HEK293 (cell line): Measurements from ENCODE around the gene CLEC4A.
"Not testable (repeated sequence)": the region's sequence is repeated elsewhere in the genome, so short reads cannot be mapped to it uniquely, and the experiment has no call there.

Experiments
- CTCF ChIA-PET: fragments of 350-600 bp; formaldehyde crosslinking; extraction: SDS; loops from one replicate; lab custom pipeline; 2021; ENCODE audit warnings: antibody characterized with exemption; lab: Yijun Ruan, JAX
- POLR2A ChIA-PET: fragments of 300-600 bp; formaldehyde crosslinking; extraction: SDS; loops from one replicate; lab custom pipeline; 2020; ENCODE audit warnings: antibody characterized with exemption, inconsistent platforms; lab: Yijun Ruan, JAX
- H3K27ac ChIP-seq: fragments of 200-500 bp; sonication (Bioruptor generic); 2 replicates; pipeline ENCODE4 v1.5.1; 2014; ENCODE audit warnings: low read depth, low read length, control low read depth, inconsistent platforms; ENCODE audit errors: extremely low read depth
- H3K36me3 ChIP-seq, 2 experiments: fragments of 200-500 bp in 1 of 2; sonication (Bioruptor generic) in 1 of 2; 1 replicate in 1 of 2; 2 replicates in 1 of 2; pipeline ENCODE4 v1.5.1; 2014 to 2017; ENCODE audit warnings: inconsistent platforms in 2 of 2, low read length in 2 of 2; ENCODE audit not compliant: control insufficient read depth in 2 of 2, insufficient read depth in 1 of 2
- H3K4me1 ChIP-seq: fragments of 200-500 bp; sonication (Bioruptor generic); 2 replicates; pipeline ENCODE4 v1.5.1; 2014; ENCODE audit warnings: mild to moderate bottlenecking, low read length, inconsistent platforms; ENCODE audit not compliant: control insufficient read depth, insufficient read depth
- H3K4me3 ChIP-seq: 2 replicates; pipeline ENCODE4 v1.5.1; 2011; ENCODE audit warnings: low read depth, mild to moderate bottlenecking, control low read depth, low read length, moderate library complexity
- H3K9me3 ChIP-seq: fragments of 200-500 bp; sonication (Bioruptor generic); 2 replicates; pipeline ENCODE4 v1.5.1; 2014; ENCODE audit warnings: low read depth, low read length, inconsistent platforms; ENCODE audit not compliant: control insufficient read depth, insufficient read depth
- KLF17 ChIP-seq: fragments of 450-650 bp; formaldehyde crosslinking; IDR thresholded peaks from 2 replicates; pipeline ENCODE4 v1.5.1; 2016; ENCODE audit warnings: missing biosample characterization, missing genetic modification characterization
- KLF8 ChIP-seq: fragments of 450-650 bp; formaldehyde crosslinking; IDR thresholded peaks from 2 replicates; pipeline ENCODE4 v1.5.1; 2016; ENCODE audit warnings: missing biosample characterization, missing genetic modification characterization
- SP3 ChIP-seq: fragments of 450-650 bp; formaldehyde crosslinking; IDR thresholded peaks from 2 replicates; pipeline ENCODE4 v1.5.1; 2016; ENCODE audit warnings: missing biosample characterization, missing genetic modification characterization
- ZBTB8A ChIP-seq: fragments of 450-650 bp; formaldehyde crosslinking; IDR thresholded peaks from 2 replicates; pipeline ENCODE4 v1.5.1; 2016; ENCODE audit warnings: missing biosample characterization, missing genetic modification characterization
- ZNF394 ChIP-seq: fragments of 450-650 bp; formaldehyde crosslinking; IDR thresholded peaks from 2 replicates; pipeline ENCODE4 v1.5.1; 2016; ENCODE audit warnings: missing biosample characterization, missing genetic modification characterization, mild to moderate bottlenecking, moderate library complexity, borderline replicate concordance
- ZNF423 ChIP-seq: fragments of 450-650 bp; formaldehyde crosslinking; IDR thresholded peaks from 2 replicates; pipeline ENCODE4 v1.5.1; 2016; ENCODE audit warnings: missing biosample characterization, missing genetic modification characterization
- ZNF426 ChIP-seq: fragments of 450-650 bp; formaldehyde crosslinking; IDR thresholded peaks from 2 replicates; pipeline ENCODE4 v1.5.1; 2017; ENCODE audit warnings: missing biosample characterization, missing genetic modification characterization, mild to moderate bottlenecking, inconsistent platforms, moderate library complexity
- ZNF555 ChIP-seq: fragments of 450-650 bp; formaldehyde crosslinking; conservative IDR thresholded peaks from 2 replicates; pipeline ENCODE4 v1.5.1; 2017; ENCODE audit warnings: missing biosample characterization, mild to moderate bottlenecking, missing genetic modification characterization, inconsistent platforms
- ZNF558 ChIP-seq: fragments of 450-650 bp; formaldehyde crosslinking; IDR thresholded peaks from 2 replicates; pipeline ENCODE4 v1.5.1; 2016; ENCODE audit warnings: missing biosample characterization, missing genetic modification characterization
- ZNF623 ChIP-seq: fragments of 450-650 bp; formaldehyde crosslinking; IDR thresholded peaks from 2 replicates; pipeline ENCODE4 v1.5.1; 2016; ENCODE audit warnings: missing biosample characterization, missing genetic modification characterization
- ZNF629 ChIP-seq: fragments of 450-650 bp; formaldehyde crosslinking; IDR thresholded peaks from 2 replicates; pipeline ENCODE4 v1.5.1; 2017; ENCODE audit warnings: missing biosample characterization, missing genetic modification characterization
- ZNF664 ChIP-seq: fragments of 450-650 bp; formaldehyde crosslinking; IDR thresholded peaks from 2 replicates; pipeline ENCODE4 v1.5.1; 2016; ENCODE audit warnings: missing biosample characterization, missing genetic modification characterization
- ZSCAN30 ChIP-seq: fragments of 450-650 bp; IDR thresholded peaks from 2 replicates; pipeline ENCODE4 v1.5.1; 2018; ENCODE audit warnings: missing biosample characterization, mild to moderate bottlenecking, missing genetic modification characterization, moderate library complexity
- ZXDB ChIP-seq: fragments of 450-650 bp; formaldehyde crosslinking; IDR thresholded peaks from 2 replicates; pipeline ENCODE4 v1.5.1; 2016; ENCODE audit warnings: missing biosample characterization, missing genetic modification characterization
- TF ChIP-seq, protein P1 (sequence below): fragments of 450-650 bp; formaldehyde crosslinking; IDR thresholded peaks from 2 replicates; pipeline ENCODE4 v1.5.1; 2016; ENCODE audit warnings: missing biosample characterization, missing genetic modification characterization
- TF ChIP-seq, protein P2 (sequence below): fragments of 450-650 bp; formaldehyde crosslinking; IDR thresholded peaks from 2 replicates; pipeline ENCODE4 v1.5.1; 2017; ENCODE audit warnings: missing biosample characterization, mild to moderate bottlenecking, missing genetic modification characterization, moderate library complexity
- TF ChIP-seq, protein P3 (sequence below): fragments of 450-650 bp; formaldehyde crosslinking; conservative IDR thresholded peaks from 2 replicates; pipeline ENCODE4 v1.5.1; 2016; ENCODE audit warnings: low read depth, missing biosample characterization, missing genetic modification characterization
- TF ChIP-seq, protein P4 (sequence below): fragments of 450-650 bp; formaldehyde crosslinking; conservative IDR thresholded peaks from 2 replicates; pipeline ENCODE4 v1.5.1; 2016; ENCODE audit warnings: low read depth, missing biosample characterization, missing genetic modification characterization

The CLEC4A gene

GRCh38 chr12:8179989-8180585, 56.7 kb downstream of the CLEC4A start (continued):
- TF ChIP-seq KLF17 (tag by site-specific recombination): peak; percentile 28; the same call in 1 of the 2 replicates
- peak; percentile 84 for TF ChIP-seq ZNF423 (tag by site-specific recombination)
- TF ChIP-seq KLF8 (tag by site-specific recombination): peak; percentile 64; the same call in 1 of the 2 replicates
- peak; percentile 61; the same call in 1 of the 2 replicates for TF ChIP-seq ZSCAN30 (tag by site-specific recombination)
- TF ChIP-seq, protein P1, sequence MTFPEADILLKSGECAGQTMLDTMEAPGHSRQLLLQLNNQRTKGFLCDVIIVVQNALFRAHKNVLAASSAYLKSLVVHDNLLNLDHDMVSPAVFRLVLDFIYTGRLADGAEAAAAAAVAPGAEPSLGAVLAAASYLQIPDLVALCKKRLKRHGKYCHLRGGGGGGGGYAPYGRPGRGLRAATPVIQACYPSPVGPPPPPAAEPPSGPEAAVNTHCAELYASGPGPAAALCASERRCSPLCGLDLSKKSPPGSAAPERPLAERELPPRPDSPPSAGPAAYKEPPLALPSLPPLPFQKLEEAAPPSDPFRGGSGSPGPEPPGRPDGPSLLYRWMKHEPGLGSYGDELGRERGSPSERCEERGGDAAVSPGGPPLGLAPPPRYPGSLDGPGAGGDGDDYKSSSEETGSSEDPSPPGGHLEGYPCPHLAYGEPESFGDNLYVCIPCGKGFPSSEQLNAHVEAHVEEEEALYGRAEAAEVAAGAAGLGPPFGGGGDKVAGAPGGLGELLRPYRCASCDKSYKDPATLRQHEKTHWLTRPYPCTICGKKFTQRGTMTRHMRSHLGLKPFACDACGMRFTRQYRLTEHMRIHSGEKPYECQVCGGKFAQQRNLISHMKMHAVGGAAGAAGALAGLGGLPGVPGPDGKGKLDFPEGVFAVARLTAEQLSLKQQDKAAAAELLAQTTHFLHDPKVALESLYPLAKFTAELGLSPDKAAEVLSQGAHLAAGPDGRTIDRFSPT (tag by site-specific recombination): peak; percentile 54; the same call in 1 of the 2 replicates

- H3K4me3 ChIP-seq, H3K4me1 ChIP-seq, H3K36me3 ChIP-seq, H3K27ac ChIP-seq, H3K9me3 ChIP-seq, CTCF ChIA-PET: not testable (repeated sequence)
- TF ChIP-seq, protein P2, sequence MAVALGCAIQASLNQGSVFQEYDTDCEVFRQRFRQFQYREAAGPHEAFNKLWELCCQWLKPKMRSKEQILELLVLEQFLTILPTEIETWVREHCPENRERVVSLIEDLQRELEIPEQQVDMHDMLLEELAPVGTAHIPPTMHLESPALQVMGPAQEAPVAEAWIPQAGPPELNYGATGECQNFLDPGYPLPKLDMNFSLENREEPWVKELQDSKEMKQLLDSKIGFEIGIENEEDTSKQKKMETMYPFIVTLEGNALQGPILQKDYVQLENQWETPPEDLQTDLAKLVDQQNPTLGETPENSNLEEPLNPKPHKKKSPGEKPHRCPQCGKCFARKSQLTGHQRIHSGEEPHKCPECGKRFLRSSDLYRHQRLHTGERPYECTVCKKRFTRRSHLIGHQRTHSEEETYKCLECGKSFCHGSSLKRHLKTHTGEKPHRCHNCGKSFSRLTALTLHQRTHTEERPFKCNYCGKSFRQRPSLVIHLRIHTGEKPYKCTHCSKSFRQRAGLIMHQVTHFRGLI (tag by site-specific recombination): peak; percentile 92
- POLR2A ChIA-PET: interaction anchor here (0.6 kb wide), 1 partner anchor 1330 kb away, joined by 3 read pairs; the partner anchor contains the start of gene CDCA3
Observed at GRCh38 chr12:8181271-8181670, 57.9 kb downstream of the CLEC4A start.

- H3K27ac ChIP-seq, H3K4me1 ChIP-seq, H3K4me3 ChIP-seq, H3K9me3 ChIP-seq, POLR2A ChIA-PET, H3K36me3 ChIP-seq: not testable (repeated sequence)
- TF ChIP-seq ZNF629 (tag by site-specific recombination) (0 out of 2 replicates have a peak, but pooled peaks have one; percentile 14), ZNF558 (0 out of 2 replicates have a peak, but pooled peaks have one; percentile 20), ZNF664 (tag by site-specific recombination) (0 out of 2 replicates have a peak, but pooled peaks have one; percentile 23), ZNF623 (tag by site-specific recombination) (peak; percentile 62), ZNF555 (tag by site-specific recombination) (peak; percentile 73), ZNF426 (tag by site-specific recombination) (peak; percentile 74), ZXDB (tag by site-specific recombination) (peak; percentile 35; the same call in 1 of the 2 replicates), SP3 (tag by site-specific recombination) (0 out of 2 replicates have a peak, but pooled peaks have one; percentile 13), ZBTB8A (tag by site-specific recombination) (peak; percentile 60), ZNF394 (peak; percentile 92)
- TF ChIP-seq, protein P3, sequence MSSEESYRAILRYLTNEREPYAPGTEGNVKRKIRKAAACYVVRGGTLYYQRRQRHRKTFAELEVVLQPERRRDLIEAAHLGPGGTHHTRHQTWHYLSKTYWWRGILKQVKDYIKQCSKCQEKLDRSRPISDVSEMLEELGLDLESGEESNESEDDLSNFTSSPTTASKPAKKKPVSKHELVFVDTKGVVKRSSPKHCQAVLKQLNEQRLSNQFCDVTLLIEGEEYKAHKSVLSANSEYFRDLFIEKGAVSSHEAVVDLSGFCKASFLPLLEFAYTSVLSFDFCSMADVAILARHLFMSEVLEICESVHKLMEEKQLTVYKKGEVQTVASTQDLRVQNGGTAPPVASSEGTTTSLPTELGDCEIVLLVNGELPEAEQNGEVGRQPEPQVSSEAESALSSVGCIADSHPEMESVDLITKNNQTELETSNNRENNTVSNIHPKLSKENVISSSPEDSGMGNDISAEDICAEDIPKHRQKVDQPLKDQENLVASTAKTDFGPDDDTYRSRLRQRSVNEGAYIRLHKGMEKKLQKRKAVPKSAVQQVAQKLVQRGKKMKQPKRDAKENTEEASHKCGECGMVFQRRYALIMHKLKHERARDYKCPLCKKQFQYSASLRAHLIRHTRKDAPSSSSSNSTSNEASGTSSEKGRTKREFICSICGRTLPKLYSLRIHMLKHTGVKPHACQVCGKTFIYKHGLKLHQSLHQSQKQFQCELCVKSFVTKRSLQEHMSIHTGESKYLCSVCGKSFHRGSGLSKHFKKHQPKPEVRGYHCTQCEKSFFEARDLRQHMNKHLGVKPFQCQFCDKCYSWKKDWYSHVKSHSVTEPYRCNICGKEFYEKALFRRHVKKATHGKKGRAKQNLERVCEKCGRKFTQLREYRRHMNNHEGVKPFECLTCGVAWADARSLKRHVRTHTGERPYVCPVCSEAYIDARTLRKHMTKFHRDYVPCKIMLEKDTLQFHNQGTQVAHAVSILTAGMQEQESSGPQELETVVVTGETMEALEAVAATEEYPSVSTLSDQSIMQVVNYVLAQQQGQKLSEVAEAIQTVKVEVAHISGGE (tag by site-specific recombination): peak; percentile 60
- TF ChIP-seq, protein P4, sequence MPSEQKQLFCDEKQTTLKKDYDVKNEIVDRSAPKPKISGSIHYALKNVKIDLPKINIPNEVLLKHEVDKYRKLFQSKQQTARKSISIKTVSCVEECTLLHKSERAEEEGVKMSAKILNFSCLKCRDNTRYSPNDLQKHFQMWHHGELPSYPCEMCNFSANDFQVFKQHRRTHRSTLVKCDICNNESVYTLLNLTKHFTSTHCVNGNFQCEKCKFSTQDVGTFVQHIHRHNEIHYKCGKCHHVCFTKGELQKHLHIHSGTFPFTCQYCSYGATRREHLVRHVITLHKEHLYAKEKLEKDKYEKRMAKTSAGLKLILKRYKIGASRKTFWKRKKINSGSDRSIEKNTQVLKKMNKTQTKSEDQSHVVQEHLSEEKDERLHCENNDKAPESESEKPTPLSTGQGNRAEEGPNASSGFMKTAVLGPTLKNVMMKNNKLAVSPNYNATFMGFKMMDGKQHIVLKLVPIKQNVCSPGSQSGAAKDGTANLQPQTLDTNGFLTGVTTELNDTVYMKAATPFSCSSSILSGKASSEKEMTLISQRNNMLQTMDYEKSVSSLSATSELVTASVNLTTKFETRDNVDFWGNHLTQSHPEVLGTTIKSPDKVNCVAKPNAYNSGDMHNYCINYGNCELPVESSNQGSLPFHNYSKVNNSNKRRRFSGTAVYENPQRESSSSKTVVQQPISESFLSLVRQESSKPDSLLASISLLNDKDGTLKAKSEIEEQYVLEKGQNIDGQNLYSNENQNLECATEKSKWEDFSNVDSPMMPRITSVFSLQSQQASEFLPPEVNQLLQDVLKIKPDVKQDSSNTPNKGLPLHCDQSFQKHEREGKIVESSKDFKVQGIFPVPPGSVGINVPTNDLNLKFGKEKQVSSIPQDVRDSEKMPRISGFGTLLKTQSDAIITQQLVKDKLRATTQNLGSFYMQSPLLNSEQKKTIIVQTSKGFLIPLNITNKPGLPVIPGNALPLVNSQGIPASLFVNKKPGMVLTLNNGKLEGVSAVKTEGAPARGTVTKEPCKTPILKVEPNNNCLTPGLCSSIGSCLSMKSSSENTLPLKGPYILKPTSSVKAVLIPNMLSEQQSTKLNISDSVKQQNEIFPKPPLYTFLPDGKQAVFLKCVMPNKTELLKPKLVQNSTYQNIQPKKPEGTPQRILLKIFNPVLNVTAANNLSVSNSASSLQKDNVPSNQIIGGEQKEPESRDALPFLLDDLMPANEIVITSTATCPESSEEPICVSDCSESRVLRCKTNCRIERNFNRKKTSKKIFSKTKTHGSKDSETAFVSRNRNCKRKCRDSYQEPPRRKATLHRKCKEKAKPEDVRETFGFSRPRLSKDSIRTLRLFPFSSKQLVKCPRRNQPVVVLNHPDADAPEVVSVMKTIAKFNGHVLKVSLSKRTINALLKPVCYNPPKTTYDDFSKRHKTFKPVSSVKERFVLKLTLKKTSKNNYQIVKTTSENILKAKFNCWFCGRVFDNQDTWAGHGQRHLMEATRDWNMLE: peak; percentile 75
- TF ChIP-seq, all 188 proteins: peak for 12; not testable (repeated sequence) for 176
- CTCF ChIA-PET: not testable (repeated sequence)
Observed at GRCh38 chr12:8182923-8183322, 59.5 kb downstream of the CLEC4A start.
